NCI-H446 (cell line): ENCODE data around the gene LRRK2.
"Not testable (repeated sequence)": the region's sequence is repeated elsewhere in the genome, so short reads cannot be mapped to it uniquely, and the experiment has no call there.

Source experiments
- DNase-seq, 2 experiments: peaks; one replicate each; lab custom pipeline; 2025; lab: John Stamatoyannopoulos, UW

LRRK2 gene

DNA sequence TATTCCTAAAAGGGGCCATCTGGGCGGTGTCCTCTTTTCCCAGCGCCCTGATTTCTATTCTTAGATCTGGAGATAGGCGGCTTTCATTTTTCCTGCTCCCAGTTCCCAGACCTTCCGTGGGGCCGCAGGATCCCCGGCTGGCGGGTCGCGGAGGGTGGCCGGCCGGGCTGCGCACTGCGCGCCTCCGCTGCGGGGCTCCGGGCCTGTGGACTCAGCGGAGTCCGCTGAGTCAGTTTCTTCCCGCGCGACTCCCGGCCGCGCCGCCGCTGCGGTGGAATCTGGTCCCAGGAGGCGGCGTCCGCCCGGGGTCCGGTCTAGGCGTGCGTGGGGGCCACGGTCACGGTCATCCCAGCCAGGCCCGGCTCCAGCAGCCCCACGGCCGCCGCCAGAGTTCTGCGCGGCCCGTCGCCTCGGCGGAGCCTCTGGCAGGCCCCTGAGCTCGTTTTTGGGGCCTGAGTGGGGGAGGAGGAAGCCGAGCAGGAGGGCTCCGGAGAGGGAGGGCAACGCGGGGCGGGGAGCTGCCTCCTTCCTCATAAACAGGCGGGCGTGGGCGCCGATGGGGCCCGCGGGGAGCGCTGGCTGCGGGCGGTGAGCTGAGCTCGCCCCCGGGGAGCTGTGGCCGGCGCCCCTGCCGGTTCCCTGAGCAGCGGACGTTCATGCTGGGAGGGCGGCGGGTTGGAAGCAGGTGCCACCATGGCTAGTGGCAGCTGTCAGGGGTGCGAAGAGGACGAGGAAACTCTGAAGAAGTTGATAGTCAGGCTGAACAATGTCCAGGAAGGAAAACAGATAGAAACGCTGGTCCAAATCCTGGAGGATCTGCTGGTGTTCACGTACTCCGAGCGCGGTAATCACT, at the start of gene LRRK2:
Gene LRRK2 (plus strand): TSS at position 559 of the 853 bp plus-strand sequence. CDS start 135 bp downstream, at position 694.
- DNase-seq = peak in 1 of 2 experiments; percentile 17

- no peak for DNase-seq
These were observed 49.8 kb upstream of the LRRK2 start for GRCh38 chr12:40175045-40175444.

- DNase-seq = no peak
These were observed 49.3 kb upstream of the LRRK2 start for GRCh38 chr12:40175489-40175888.

- no peak for DNase-seq
These were observed 46.1 kb upstream of the LRRK2 start for GRCh38 chr12:40178701-40179100.

DNA sequence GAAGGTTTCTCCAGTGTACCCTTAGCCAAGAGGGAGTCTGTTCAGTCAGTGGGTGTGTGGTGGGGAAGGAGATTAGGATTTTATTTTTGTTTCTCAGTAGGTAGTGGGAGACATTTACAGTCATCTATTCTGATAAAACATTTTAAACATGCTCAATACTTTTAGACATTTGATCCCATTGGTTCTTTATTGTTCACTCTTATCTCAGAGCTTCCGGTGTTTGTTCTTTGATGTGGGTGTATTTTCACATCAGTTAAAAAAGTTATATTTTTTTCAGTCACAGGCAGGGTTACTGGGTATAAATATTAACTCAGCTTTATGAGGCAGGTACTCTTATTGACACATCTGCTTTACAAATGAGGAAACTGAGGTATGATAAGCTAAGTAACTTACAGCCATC, 43.3 kb upstream of the LRRK2 start:
- DNase-seq = no peak

DNA sequence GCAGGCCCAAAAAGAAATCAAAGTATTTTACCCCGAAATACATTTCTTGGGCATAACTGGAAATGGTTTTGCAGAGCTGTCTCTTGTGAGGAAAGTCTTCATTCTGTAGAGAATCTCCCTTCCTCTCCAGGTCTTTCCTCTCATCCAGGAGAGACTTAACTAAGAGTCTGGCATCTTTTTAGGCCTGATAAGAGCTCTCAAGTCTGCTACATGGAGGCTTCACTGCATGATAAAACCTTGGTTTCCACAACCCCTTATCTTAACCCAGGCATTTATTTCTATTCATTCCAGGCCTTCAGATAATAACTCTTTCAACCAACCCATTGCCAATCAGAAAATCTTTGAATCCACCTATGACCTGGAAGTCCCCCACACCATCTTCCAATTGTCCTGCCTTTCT, 41.1 kb upstream of the LRRK2 start:
- no peak for DNase-seq

GRCh38 chr12:40184493-40185302, 40.1 kb upstream of the LRRK2 start:
- no peak for DNase-seq

DNA sequence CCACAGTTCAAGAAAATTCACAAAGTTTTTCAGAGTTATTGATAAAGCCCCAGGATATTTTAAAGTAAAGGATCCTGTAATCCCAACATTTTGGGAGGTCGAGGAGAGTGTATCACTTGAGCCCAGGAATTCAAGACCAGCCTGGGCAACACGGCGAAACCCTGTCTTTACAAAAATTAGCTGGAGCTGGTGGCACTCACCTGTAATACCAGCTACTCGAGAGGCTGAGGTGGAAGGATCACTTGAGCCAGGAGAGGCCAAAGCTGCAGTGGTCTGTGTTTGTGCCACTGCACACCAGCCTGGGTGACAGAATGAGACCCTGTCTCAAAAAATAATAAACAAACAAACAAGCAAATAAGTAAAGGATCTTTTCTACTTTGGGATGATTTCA, 39.5 kb upstream of the LRRK2 start:
- DNase-seq = no peak

DNA sequence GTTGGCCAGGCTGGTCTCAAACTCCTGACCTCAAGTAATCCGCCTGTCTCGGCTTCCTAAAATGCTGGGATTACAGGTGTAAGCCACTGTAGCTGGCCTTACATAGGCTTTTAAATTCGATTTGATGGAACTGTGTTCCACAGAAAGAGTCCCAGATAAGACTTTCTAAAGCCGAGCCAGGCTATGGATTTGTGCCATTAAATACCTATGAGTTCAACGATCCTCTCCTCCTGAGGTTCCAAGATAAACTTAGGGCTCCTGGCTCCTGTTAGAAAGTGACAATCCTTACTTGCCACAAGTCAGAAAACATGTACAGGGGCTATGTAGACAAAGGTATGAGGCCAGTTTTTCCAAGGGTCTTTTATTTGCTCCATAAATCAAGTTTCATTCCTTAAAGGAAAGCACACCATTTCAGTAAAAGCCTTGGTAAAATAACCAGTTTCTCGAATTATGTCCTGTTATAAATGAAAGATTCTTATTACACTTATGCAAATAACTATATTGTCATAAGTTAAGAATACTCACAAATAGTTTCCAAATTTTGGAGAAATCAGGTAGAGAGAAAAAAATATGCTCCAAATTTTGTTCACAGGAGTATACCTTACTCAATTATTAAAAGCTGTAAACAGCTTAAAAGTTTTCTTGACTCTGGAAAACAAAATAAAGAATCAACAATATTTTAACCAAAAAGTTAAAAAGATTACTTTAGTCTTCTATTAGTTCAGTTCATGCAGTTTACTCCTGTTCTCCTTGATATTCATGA, 36.1 kb upstream of the LRRK2 start:
- DNase-seq = no peak

GRCh38 chr12:40192704-40193255, 32.0 kb upstream of the LRRK2 start:
- DNase-seq = no peak

DNA sequence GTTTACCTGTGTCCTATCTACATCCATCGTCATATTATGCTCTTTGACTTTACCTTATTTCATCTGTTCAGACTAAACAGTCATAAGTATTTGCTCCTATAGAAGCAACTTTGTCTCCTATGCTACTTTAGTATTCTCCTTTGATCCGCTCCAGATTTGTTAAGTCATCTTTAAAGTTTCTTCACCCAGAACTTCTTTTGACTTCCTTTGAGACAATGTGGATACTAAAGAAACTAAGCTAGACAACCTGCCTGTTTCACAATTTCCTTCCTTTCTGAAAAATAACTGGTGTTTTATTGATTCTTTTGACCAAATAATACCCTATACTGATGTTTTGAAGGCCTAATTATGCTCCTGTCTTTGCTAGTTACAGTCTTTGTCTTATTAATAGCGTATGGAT, 30.0 kb upstream of the LRRK2 start:
- no peak for DNase-seq

DNA sequence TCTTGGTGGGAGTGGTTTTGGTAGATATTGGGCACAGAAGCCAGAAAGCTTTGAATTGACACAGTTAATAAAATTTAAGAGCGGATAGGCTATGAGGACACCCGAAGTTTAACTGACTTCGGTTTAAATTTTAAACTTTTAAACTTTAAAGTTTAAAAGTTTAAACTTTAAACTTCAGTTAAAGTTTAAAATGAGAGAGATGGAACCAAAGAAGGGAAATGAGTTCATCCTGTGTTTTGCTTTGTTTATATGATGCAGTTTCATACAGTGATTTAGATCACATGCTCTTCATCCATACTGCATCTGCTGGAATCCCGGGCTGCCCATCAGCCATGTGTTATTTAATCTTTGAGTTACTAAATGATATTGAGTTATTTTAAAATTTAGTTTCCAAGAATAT, 27.2 kb upstream of the LRRK2 start:
- no peak for DNase-seq

DNA sequence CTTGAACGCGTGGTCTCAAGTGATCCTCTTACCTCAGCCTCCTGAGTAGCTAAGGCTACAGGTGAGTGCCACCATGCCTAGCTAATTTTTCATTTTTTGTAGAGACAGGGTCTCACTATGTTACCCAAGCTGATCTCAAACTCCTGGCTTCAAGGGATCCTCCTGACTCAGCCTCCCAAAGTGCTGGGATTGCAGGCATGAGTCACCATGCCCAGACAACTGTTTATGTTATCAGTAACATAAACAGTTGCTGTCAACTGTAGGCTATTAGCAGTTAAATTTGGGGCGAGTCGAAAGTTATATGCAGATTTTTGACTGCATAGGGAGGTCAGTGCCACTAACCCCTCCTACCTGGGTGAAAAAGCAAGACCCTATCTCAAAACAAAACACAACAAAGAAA, 26.2 kb upstream of the LRRK2 start:
- no peak for DNase-seq

GRCh38 chr12:40202095-40203059, 22.4 kb upstream of the LRRK2 start:
- no peak for DNase-seq

DNA sequence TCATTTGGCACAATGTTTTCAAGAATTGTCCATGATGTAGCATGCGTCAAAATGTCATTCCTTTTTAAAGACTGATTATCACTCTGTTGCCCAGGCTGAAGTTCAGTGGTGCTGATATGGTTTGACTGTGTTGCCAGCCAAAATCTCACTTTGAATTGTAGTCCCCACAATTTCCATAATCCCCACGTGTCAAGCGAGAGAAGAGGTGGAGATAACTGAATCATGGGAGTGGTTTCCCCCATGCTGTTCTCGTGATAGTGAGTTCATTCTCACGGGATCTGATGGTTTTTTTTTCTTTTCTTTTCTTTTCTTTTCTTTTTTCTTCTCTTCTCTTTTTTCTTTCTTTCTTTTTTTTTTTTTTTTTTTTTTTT, 21.8 kb upstream of the LRRK2 start:
- DNase-seq = no peak

GRCh38 chr12:40204337-40204736, 20.5 kb upstream of the LRRK2 start:
- DNase-seq = no peak

- DNase-seq = no peak
These were observed 17.2 kb upstream of the LRRK2 start for GRCh38 chr12:40207551-40207950.

DNA sequence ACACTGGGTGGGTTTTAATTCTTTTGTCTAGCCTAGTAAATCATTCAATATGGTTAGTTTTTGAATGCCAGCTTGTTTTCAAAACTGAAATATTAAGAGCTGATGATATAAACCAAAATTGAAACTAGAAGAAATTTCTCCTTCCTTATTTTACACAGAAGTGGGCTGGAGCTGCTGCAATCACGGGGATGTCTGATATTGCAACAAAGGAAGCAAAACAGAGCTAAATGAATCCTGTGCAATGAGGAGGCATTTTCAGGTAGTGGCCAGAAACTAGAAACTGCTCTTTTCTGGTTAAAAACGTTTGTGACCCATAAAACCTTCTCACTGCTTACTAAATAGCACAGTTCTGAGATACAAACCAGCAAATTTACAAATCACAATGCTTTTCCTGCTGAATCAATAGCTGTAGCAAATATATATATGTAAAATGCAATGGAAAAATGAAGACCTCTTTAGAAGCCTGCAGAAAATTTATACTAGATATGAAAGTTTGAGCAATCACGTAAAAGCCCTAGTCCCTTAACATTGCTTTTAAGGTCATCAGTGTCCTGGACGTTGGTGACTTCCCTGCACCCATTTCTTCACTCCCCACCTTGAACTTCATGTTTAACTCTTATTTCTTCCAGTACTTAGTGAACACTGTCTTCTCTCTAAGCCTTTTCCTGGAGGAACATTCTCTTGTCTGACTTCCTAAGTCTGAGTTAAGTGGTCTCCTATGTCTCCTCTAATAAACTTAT, 15.9 kb upstream of the LRRK2 start:
- no peak for DNase-seq

DNA sequence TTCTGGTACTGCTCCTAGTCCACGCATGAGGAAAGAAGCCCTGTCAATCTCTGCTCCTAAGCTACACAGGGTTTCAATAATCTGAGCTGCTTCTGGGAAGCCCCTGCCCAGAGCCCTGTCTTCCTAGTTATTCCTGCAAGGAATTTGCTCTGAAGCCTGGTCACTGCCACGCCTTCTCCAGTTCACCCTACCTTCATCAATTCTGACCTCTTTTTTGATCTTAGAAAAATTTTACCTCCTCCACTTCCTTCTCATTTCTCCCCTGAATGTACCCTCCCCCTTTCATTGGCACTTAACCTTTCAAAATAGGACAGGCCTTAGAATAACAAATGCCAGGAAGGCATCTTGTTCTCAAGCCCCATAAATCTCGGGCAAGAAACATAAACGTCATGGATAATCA, 14.9 kb upstream of the LRRK2 start:
- DNase-seq = no peak

DNA sequence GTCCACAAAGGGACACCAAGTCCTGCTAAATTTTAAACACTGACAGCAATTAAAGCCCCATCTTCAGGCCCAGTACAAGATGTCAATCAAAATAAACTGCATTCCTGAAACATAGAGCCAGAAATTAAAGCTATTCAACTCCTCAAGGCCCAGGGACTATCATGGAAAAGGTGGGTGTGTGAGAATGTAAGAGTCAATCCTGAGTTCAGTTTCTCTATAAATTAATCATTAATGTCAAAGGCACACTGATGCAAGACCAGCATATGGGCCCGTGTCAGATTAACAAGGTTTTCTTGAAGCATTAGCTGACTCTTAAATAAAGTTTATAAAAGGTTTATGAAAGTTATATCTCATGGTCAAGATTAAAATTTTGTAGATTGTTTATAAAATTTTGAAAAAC, 13.6 kb upstream of the LRRK2 start:
- not testable (repeated sequence) for DNase-seq
